Liver (tissue), 9 donors: Measurements from ENCODE around the gene RNF212. TPM values are rescaled to one million over a fixed set of nuclear protein-coding genes. Genes with fewer than 3 reads are reported as not detected.

Source experiments
- DNase-seq: peaks from one replicate; pipeline ENCODE4 v3.0.0-alpha.2; 2017; ENCODE audit warnings: low spot score
- H3K27ac ChIP-seq, 2 donors: one replicate each; pipeline ENCODE4 v1.7.0; 2013; ENCODE audit warnings: inconsistent platforms in 2 of 2, low read length in 2 of 2, control low read depth in 1 of 2, low read depth in 1 of 2, mild to moderate bottlenecking in 1 of 2
- H3K27me3 ChIP-seq, 4 donors: one replicate each; pipeline versions ENCODE4 v1.6.1 to v1.7.0; 2013; ENCODE audit warnings: low read length in 3 of 4, inconsistent platforms in 1 of 4, mild to moderate bottlenecking in 1 of 4, moderate library complexity in 1 of 4; ENCODE audit not compliant: control insufficient read depth in 4 of 4, insufficient read depth in 4 of 4
- H3K36me3 ChIP-seq, 4 donors: one replicate each; pipeline versions ENCODE4 v1.6.1 to v1.7.0; 2013; ENCODE audit warnings: low read length in 3 of 4, mild to moderate bottlenecking in 3 of 4, low read depth in 1 of 4, moderate library complexity in 1 of 4; ENCODE audit not compliant: control insufficient read depth in 4 of 4, insufficient read depth in 3 of 4
- H3K4me1 ChIP-seq, 4 donors: one replicate each; pipeline versions ENCODE4 v1.6.1 to v1.7.0; 2013; ENCODE audit warnings: low read length in 3 of 4, mild to moderate bottlenecking in 3 of 4, moderate library complexity in 1 of 4; ENCODE audit not compliant: control insufficient read depth in 4 of 4, insufficient read depth in 4 of 4
- H3K4me3 ChIP-seq, 3 donors: one replicate each; pipeline versions ENCODE4 v1.6.1 to v1.7.0; 2013; ENCODE audit warnings: low read length in 3 of 3, control low read depth in 1 of 3, low read depth in 1 of 3, mild to moderate bottlenecking in 1 of 3
- H3K9ac ChIP-seq, 2 donors: one replicate each; pipeline ENCODE4 v1.7.0; 2013; ENCODE audit warnings: low read length in 2 of 2, mild to moderate bottlenecking in 2 of 2, moderate library complexity in 2 of 2, control low read depth in 1 of 2, low read depth in 1 of 2
- H3K9me3 ChIP-seq, 4 donors: one replicate each; pipeline versions ENCODE4 v1.6.1 to v1.7.0; 2013; ENCODE audit warnings: low read length in 3 of 4; ENCODE audit not compliant: control insufficient read depth in 4 of 4
- EGR1 ChIP-seq, 2 donors: IDR thresholded peaks; 2 replicates each; pipeline ENCODE4 v1.6.1; 2016 to 2018; ENCODE audit warnings: antibody characterized with exemption in 2 of 2, low read depth in 2 of 2
- FOXA1 ChIP-seq: IDR thresholded peaks from 2 replicates; pipeline ENCODE4 v1.6.1; 2016; ENCODE audit warnings: antibody characterized with exemption
- FOXA2 ChIP-seq: IDR thresholded peaks from 2 replicates; pipeline ENCODE4 v1.6.1; 2016; ENCODE audit warnings: antibody characterized with exemption
- GABPA ChIP-seq, 2 donors: IDR thresholded peaks in 1 of 2; conservative IDR thresholded peaks in 1 of 2; 2 replicates each; pipeline ENCODE4 v1.6.1; 2016; ENCODE audit warnings: antibody characterized with exemption in 2 of 2, mild to moderate bottlenecking in 1 of 2, moderate library complexity in 1 of 2
- HNF4A ChIP-seq, 2 donors: conservative IDR thresholded peaks; 2 replicates each; pipeline ENCODE4 v1.6.1; 2016; ENCODE audit warnings: antibody characterized with exemption in 2 of 2, mild to moderate bottlenecking in 2 of 2
- HNF4G ChIP-seq: IDR thresholded peaks from 2 replicates; pipeline ENCODE4 v1.6.1; 2016; ENCODE audit warnings: antibody characterized with exemption
- JUND ChIP-seq, 2 donors: IDR thresholded peaks; 2 replicates each; pipeline ENCODE4 v1.6.1; 2016; ENCODE audit warnings: antibody characterized with exemption in 2 of 2
- NR2F2 ChIP-seq: IDR thresholded peaks from 2 replicates; pipeline ENCODE4 v1.6.1; 2016; ENCODE audit warnings: antibody characterized with exemption
- RAD21 ChIP-seq, 2 donors: IDR thresholded peaks; 2 replicates each; pipeline ENCODE4 v1.6.1; 2016; ENCODE audit warnings: antibody characterized with exemption in 2 of 2, mild to moderate bottlenecking in 2 of 2
- RXRA ChIP-seq, 2 donors: IDR thresholded peaks; 2 replicates each; pipeline ENCODE4 v1.6.1; 2017 to 2018; ENCODE audit warnings: antibody characterized with exemption in 2 of 2, mild to moderate bottlenecking in 1 of 2
- SP1 ChIP-seq: IDR thresholded peaks from 2 replicates; pipeline ENCODE4 v1.6.1; 2018; ENCODE audit warnings: antibody characterized with exemption, mild to moderate bottlenecking
- TAF1 ChIP-seq: conservative IDR thresholded peaks from 2 replicates; pipeline ENCODE4 v1.6.1; 2016; ENCODE audit warnings: antibody characterized with exemption, mild to moderate bottlenecking
- YY1 ChIP-seq: IDR thresholded peaks from 2 replicates; pipeline ENCODE4 v1.6.1; 2016; ENCODE audit warnings: antibody characterized with exemption, mild to moderate bottlenecking
- WGBS: extraction: QIAGEN DNeasy Blood & Tissue Kit; methylation state at CpG from one replicate; pipeline ENCODE4 v1.1.7; 2013; 5-methylcytosine and 5-hydroxymethylcytosine counted together
- polyA plus RNA-seq, 2 donors: library from polyadenylated mRNA; stranded (reverse) in 1 of 2; unstranded in 1 of 2; fragments of 200-250 nt in 1 of 2; fragments of >200 nt in 1 of 2; fragmentation: Nextera tagmentation in 1 of 2; extraction: Ambion mirVana in 1 of 2; gene quantifications; one replicate each; pipeline versions ENCODE4 v1.2.1 to v1.2.3, GENCODE V29; 2013 to 2015
- total RNA-seq, 2 donors: library from RNA; depleted of rRNA; stranded (reverse); fragments of >200 nt; gene quantifications; one replicate each; pipeline ENCODE4 v1.2.3, GENCODE V29; 2014
- TF ChIP-seq, protein P1 (sequence below): IDR thresholded peaks from 2 replicates; pipeline ENCODE4 v1.6.1; 2016; ENCODE audit warnings: antibody characterized with exemption
- TF ChIP-seq, protein P2 (sequence below): IDR thresholded peaks from 2 replicates; pipeline ENCODE4 v1.6.1; 2016; ENCODE audit warnings: antibody characterized with exemption
- TF ChIP-seq, protein P3 (sequence below): IDR thresholded peaks from 2 replicates; pipeline ENCODE4 v1.6.1; 2016; ENCODE audit warnings: antibody characterized with exemption
- TF ChIP-seq, protein P4 (sequence below): IDR thresholded peaks from 2 replicates; pipeline ENCODE4 v1.6.1; 2016; ENCODE audit warnings: antibody characterized with exemption, mild to moderate bottlenecking
- donor health status: healthy.
- donor health status: healthy.
- donor health status: healthy.
- donor health status: healthy.
- donor health status: healthy.

RNF212 gene
- total and polyA plus RNA-seq, 4 donors: 0.32 to 0.47 (median 0.38) TPM; not detected in 1

DNA sequence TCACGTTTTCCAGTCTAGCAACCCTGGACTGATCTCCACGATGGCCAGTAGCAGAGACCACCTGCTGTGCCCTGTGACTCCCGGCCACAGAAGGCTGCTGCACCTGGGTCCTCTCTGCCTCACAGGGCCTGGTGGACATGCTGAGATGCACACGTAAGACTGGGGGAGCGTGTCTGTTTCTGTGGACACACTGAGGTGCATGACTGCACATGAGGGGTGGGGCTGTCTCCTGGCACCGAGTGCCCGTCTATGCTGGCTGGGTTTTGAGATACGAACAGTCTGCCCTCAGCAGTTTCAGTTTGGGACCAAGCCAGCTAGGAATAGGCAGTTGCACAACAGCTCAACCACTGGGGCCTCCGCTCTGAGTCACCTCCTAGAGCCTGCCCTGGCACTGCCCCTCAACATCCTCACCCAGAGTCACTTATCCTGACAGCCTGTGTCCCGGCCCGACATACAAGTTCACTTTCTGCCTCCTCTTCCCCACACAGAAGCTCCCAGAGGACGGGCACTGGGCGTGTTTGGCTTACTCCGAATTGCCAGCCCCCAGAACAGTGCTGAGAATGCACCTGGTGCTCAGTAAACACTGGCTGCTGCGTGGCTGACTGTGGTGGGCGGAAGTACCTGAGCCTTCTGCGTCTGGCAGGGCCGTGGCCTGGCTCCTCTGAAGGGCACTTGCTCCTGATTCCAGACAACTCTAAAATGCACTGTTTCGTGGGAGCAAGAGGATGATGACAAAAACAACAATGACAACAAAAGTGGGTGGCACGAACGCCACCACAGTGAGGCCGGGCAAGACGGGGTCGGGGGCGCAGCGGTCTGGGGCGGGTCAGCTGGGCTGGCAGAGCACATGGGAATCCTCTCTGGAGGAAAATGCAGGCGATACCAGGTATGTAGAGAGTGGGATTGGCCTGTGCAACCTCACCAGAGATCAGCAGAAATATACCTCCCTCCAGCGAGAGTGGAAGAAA lies 30.9 kb downstream of the RNF212 start:
- no peak for DNase-seq
- Histone ChIP-seq H3K4me3 (no peak overlapping the region), H3K27ac (no peak overlapping the region), H3K27me3 (no peaks in the 10 kb centered on the region), H3K9ac (no peak overlapping the region), H3K9me3 (no peaks in the 10 kb centered on the region), H3K36me3 (no peaks in the 10 kb centered on the region), H3K4me1 (no peaks in the 10 kb centered on the region)
- WGBS: 71% methylated on average over 29 of the region's 29 CpGs
- TF ChIP-seq RXRA (IDR thresholded peaks at IDR 0.05): no peak

DNA sequence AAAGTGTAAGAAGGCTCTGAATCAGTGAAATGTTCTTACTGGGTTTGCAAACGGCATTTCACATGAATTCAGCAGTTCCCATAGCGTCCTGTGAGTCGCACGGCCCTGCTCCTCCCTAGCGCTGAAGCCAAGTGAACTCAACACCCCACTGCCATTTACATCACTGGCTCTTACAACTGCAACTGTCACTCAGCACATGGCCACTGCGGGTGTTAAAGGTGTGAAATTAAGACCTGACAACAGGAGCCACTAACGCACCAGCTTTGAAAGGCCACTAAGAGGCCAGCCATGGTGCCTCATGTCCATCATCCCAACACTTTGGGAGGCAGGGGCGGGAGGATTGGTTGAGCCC lies 31.7 kb downstream of the RNF212 start:
- Histone ChIP-seq H3K36me3 (no peaks in the 10 kb centered on the region), H3K9ac (no peak overlapping the region), H3K4me1 (no peaks in the 10 kb centered on the region), H3K9me3 (no peaks in the 10 kb centered on the region), H3K27me3 (no peaks in the 10 kb centered on the region), H3K4me3 (no peak overlapping the region), H3K27ac (no peak overlapping the region)
- 84% methylated on average over 8 of the region's 8 CpGs for WGBS
- TF ChIP-seq RAD21 (IDR thresholded peaks at IDR 0.05): no peak
- TF ChIP-seq FOXA2: no peak
- TF ChIP-seq NR2F2: no peak
- TF ChIP-seq RXRA (IDR thresholded peaks at IDR 0.05): no peak
- no peak for TF ChIP-seq GABPA (IDR thresholded peaks at IDR 0.05 in 1 of 2, conservative IDR thresholded peaks at IDR 0.05 in 1 of 2)
- TF ChIP-seq EGR1 (IDR thresholded peaks at IDR 0.05; ENCODE audit: low read depth in 2 of 2): no peak
- no peak for TF ChIP-seq HNF4G
- TF ChIP-seq, protein P1, sequence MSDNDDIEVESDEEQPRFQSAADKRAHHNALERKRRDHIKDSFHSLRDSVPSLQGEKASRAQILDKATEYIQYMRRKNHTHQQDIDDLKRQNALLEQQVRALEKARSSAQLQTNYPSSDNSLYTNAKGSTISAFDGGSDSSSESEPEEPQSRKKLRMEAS: no peak
- no peak for TF ChIP-seq FOXA1
- no peak for TF ChIP-seq YY1
- DNase-seq: no peak

DNA sequence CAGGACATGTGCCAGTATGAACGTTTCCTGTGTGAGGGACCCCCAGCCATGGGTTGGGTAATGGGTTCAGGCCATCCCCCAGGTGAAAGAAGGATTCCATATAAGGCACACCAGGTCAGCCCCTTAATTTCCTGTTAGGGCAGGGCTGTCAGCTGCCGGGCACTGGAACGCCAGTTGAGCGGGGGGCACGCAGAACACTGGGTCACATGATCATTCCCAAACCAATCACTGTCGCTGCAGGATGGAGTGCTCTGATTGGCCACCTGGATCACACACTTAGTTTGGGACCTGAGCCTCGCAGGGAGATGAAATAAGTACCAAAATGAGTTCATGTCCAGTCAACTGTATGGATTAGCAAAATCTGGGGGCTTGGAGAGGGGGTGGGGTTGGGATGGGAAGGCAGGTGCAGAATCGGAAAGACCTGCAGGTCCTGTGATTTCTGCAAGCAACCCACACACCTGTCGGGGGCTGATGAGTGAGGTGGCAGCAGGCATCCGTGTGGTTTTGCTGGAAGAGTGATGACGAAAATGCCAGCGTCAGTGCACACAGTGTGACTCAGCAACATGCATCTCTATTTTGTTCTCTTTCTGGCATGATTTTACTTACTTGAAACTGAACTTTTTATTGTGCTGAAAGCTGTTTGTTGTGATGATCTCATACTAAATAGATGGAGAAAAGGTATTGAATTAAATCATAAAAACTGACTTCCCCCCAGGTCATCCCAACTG lies 32.2 kb downstream of the RNF212 start:
- Histone ChIP-seq H3K9me3 (no peaks in the 10 kb centered on the region), H3K9ac (no peak overlapping the region), H3K36me3 (no peaks in the 10 kb centered on the region), H3K27me3 (no peaks in the 10 kb centered on the region), H3K27ac (no peak overlapping the region), H3K4me1 (no peaks in the 10 kb centered on the region), H3K4me3 (no peak overlapping the region)
- DNase-seq: no peak
- no peak for TF ChIP-seq FOXA2
- TF ChIP-seq, protein P2, sequence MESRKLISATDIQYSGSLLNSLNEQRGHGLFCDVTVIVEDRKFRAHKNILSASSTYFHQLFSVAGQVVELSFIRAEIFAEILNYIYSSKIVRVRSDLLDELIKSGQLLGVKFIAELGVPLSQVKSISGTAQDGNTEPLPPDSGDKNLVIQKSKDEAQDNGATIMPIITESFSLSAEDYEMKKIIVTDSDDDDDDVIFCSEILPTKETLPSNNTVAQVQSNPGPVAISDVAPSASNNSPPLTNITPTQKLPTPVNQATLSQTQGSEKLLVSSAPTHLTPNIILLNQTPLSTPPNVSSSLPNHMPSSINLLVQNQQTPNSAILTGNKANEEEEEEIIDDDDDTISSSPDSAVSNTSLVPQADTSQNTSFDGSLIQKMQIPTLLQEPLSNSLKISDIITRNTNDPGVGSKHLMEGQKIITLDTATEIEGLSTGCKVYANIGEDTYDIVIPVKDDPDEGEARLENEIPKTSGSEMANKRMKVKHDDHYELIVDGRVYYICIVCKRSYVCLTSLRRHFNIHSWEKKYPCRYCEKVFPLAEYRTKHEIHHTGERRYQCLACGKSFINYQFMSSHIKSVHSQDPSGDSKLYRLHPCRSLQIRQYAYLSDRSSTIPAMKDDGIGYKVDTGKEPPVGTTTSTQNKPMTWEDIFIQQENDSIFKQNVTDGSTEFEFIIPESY: no peak
- TF ChIP-seq, protein P3, sequence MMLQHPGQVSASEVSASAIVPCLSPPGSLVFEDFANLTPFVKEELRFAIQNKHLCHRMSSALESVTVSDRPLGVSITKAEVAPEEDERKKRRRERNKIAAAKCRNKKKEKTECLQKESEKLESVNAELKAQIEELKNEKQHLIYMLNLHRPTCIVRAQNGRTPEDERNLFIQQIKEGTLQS: no peak
- TF ChIP-seq, protein P4, sequence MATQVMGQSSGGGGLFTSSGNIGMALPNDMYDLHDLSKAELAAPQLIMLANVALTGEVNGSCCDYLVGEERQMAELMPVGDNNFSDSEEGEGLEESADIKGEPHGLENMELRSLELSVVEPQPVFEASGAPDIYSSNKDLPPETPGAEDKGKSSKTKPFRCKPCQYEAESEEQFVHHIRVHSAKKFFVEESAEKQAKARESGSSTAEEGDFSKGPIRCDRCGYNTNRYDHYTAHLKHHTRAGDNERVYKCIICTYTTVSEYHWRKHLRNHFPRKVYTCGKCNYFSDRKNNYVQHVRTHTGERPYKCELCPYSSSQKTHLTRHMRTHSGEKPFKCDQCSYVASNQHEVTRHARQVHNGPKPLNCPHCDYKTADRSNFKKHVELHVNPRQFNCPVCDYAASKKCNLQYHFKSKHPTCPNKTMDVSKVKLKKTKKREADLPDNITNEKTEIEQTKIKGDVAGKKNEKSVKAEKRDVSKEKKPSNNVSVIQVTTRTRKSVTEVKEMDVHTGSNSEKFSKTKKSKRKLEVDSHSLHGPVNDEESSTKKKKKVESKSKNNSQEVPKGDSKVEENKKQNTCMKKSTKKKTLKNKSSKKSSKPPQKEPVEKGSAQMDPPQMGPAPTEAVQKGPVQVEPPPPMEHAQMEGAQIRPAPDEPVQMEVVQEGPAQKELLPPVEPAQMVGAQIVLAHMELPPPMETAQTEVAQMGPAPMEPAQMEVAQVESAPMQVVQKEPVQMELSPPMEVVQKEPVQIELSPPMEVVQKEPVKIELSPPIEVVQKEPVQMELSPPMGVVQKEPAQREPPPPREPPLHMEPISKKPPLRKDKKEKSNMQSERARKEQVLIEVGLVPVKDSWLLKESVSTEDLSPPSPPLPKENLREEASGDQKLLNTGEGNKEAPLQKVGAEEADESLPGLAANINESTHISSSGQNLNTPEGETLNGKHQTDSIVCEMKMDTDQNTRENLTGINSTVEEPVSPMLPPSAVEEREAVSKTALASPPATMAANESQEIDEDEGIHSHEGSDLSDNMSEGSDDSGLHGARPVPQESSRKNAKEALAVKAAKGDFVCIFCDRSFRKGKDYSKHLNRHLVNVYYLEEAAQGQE: no peak
- TF ChIP-seq GABPA (IDR thresholded peaks at IDR 0.05 in 1 of 2, conservative IDR thresholded peaks at IDR 0.05 in 1 of 2): no peak
- no peak for TF ChIP-seq TAF1
- TF ChIP-seq NR2F2: no peak
- TF ChIP-seq SP1: no peak
- TF ChIP-seq HNF4G: no peak
- TF ChIP-seq, protein P1: no peak
- TF ChIP-seq EGR1 (IDR thresholded peaks at IDR 0.05; ENCODE audit: low read depth in 2 of 2): no peak
- TF ChIP-seq FOXA1: no peak
- no peak for TF ChIP-seq HNF4A (conservative IDR thresholded peaks at IDR 0.05)
- TF ChIP-seq JUND (IDR thresholded peaks at IDR 0.05): no peak
- WGBS: 72% methylated on average over 12 of the region's 12 CpGs
